ENCODE data around the gene KLF7.

- TF ChIP-seq CTCF (IDR thresholded peaks at IDR 0.05 in 2 of 3, conservative IDR thresholded peaks at IDR 0.05 in 1 of 3; ENCODE audit: borderline replicate concordance in 1 of 3, insufficient read depth in 1 of 3, low read depth in 2 of 3, low read length in 2 of 3) (no peak), CBX3 (IDR thresholded peaks at IDR 0.05; ENCODE audit: low read depth) (no peak), RAD21 (IDR thresholded peaks at IDR 0.05; ENCODE audit: low read depth) (no peak), YY1 (IDR thresholded peaks at IDR 0.05; ENCODE audit: extremely low read depth, insufficient replicate concordance, low read depth, low read length) (no peak), POLR2A (IDR thresholded peaks at IDR 0.05; ENCODE audit: borderline replicate concordance, extremely low read depth, insufficient read depth, insufficient read length) (no peak), ZNF274 (IDR thresholded peaks at IDR 0.05; ENCODE audit: low read depth, low read length) (no peak), SP1 (IDR thresholded peaks at IDR 0.05; ENCODE audit: low read depth) (no peak)
- TF ChIP-seq, protein P1, sequence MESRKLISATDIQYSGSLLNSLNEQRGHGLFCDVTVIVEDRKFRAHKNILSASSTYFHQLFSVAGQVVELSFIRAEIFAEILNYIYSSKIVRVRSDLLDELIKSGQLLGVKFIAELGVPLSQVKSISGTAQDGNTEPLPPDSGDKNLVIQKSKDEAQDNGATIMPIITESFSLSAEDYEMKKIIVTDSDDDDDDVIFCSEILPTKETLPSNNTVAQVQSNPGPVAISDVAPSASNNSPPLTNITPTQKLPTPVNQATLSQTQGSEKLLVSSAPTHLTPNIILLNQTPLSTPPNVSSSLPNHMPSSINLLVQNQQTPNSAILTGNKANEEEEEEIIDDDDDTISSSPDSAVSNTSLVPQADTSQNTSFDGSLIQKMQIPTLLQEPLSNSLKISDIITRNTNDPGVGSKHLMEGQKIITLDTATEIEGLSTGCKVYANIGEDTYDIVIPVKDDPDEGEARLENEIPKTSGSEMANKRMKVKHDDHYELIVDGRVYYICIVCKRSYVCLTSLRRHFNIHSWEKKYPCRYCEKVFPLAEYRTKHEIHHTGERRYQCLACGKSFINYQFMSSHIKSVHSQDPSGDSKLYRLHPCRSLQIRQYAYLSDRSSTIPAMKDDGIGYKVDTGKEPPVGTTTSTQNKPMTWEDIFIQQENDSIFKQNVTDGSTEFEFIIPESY (IDR thresholded peaks at IDR 0.05; ENCODE audit: extremely low read depth, insufficient replicate concordance, low read length): no peak
These were observed 26.2 kb downstream of the KLF7 start for GRCh38 chr2:207139552-207139951.
